Neural cell (in vitro differentiated cells): ENCODE data around the gene ANKRD60. TPM values are rescaled to one million over a fixed set of nuclear protein-coding genes. Genes with fewer than 3 reads are reported as not detected.

ENCODE experiments used
- H2AFZ ChIP-seq: fragments of 200-600, 300-800 bp; sonication (generic), shearing (Covaris generic); 2 replicates; pipeline ENCODE4 v1.6.0; 2014; ENCODE audit warnings: low read depth, mild to moderate bottlenecking, antibody characterized with exemption, low read length, moderate library complexity
- H3F3A ChIP-seq: fragments of 200-600 bp; shearing (Covaris generic); 2 replicates; pipeline ENCODE4 v1.6.1; 2016; ENCODE audit warnings: mild to moderate bottlenecking, moderate library complexity, mixed read lengths, antibody characterized with exemption, low read length; ENCODE audit not compliant: insufficient read depth, poor library complexity, severe bottlenecking
- H3K27ac ChIP-seq: fragments of 200-600, 300-800 bp; sonication (generic), shearing (Covaris generic); 2 replicates; pipeline ENCODE4 v1.5.1; 2014; ENCODE audit warnings: mild to moderate bottlenecking, low read length, moderate library complexity
- H3K27me3 ChIP-seq: fragments of 300-800, 200-600 bp; sonication (generic), shearing (Covaris generic); 2 replicates; pipeline ENCODE4 v1.6.0; 2014; ENCODE audit warnings: mild to moderate bottlenecking, low read depth, low read length, moderate library complexity; ENCODE audit not compliant: insufficient read depth
- H3K36me3 ChIP-seq: fragments of 300-800, 200-600 bp; sonication (generic), shearing (Covaris generic); 2 replicates; pipeline ENCODE4 v1.5.1; 2014; ENCODE audit warnings: mild to moderate bottlenecking, antibody characterized with exemption, low read length, moderate library complexity; ENCODE audit not compliant: insufficient read depth
- H3K4me2 ChIP-seq: fragments of 300-800, 200-600 bp; sonication (generic), shearing (Covaris generic); 2 replicates; pipeline ENCODE4 v1.6.0; 2014; ENCODE audit warnings: mild to moderate bottlenecking, low read length
- H3K4me3 ChIP-seq: fragments of 300-800, 200-600 bp; sonication (generic), shearing (Covaris generic); 2 replicates; pipeline ENCODE4 v1.5.1; 2014; ENCODE audit warnings: mild to moderate bottlenecking, low read length, moderate library complexity
- H3K79me2 ChIP-seq: fragments of 200-600 bp; shearing (Covaris generic); replicated peaks from 2 replicates; pipeline ENCODE4 v1.6.0; 2014; ENCODE audit warnings: mild to moderate bottlenecking, low read length, moderate library complexity; ENCODE audit not compliant: insufficient read depth
- H3K9ac ChIP-seq: fragments of 300-800, 200-600 bp; sonication (generic), shearing (Covaris generic); 2 replicates; pipeline ENCODE4 v1.6.1; 2016; ENCODE audit warnings: mild to moderate bottlenecking, low read length, mixed read lengths
- H3K9me2 ChIP-seq: fragments of 200-600 bp; shearing (Covaris generic); 2 replicates; pipeline ENCODE4 v1.6.1; 2016; ENCODE audit warnings: mild to moderate bottlenecking, low read length, mixed read lengths; ENCODE audit not compliant: insufficient read depth
- H3K9me3 ChIP-seq: fragments of 200-600, 300-800 bp; sonication (generic), shearing (Covaris generic); 2 replicates; pipeline ENCODE4 v1.6.1; 2016; ENCODE audit warnings: mild to moderate bottlenecking, mixed run types, low read length, moderate library complexity, mixed read lengths
- H4K20me1 ChIP-seq: fragments of 200-600 bp; shearing (Covaris generic); 2 replicates; pipeline ENCODE4 v1.6.1; 2016; ENCODE audit warnings: mild to moderate bottlenecking, mixed run types; ENCODE audit not compliant: insufficient read depth
- EP300 ChIP-seq: fragments of 450-650 bp; conservative IDR thresholded peaks from 2 replicates; pipeline ENCODE4 v1.6.1; 2014; ENCODE audit warnings: antibody characterized with exemption, mild to moderate bottlenecking, moderate library complexity; ENCODE audit not compliant: poor library complexity, severe bottlenecking
- EZH2 ChIP-seq: fragments of 200-600, 300-800 bp; shearing (Covaris generic), sonication (generic); IDR thresholded peaks from 2 replicates; pipeline ENCODE4 v1.6.1; 2014; ENCODE audit warnings: antibody characterized with exemption, low read length, borderline replicate concordance, mild to moderate bottlenecking; ENCODE audit not compliant: insufficient read depth, poor library complexity, severe bottlenecking
- MXI1 ChIP-seq: fragments of 450-650 bp; conservative IDR thresholded peaks from 2 replicates; pipeline ENCODE4 v1.6.1; 2014; ENCODE audit warnings: antibody characterized with exemption, mild to moderate bottlenecking; ENCODE audit not compliant: poor library complexity, severe bottlenecking
- POLR2AphosphoS5 ChIP-seq: IDR thresholded peaks from 2 replicates; pipeline ENCODE4 v1.6.1; 2012
- RAD21 ChIP-seq: fragments of 450-650 bp; conservative IDR thresholded peaks from 2 replicates; pipeline ENCODE4 v1.6.1; 2014; ENCODE audit warnings: antibody characterized with exemption, mild to moderate bottlenecking, moderate library complexity
- SMC3 ChIP-seq: fragments of 450-650 bp; conservative IDR thresholded peaks from 2 replicates; pipeline ENCODE4 v1.6.1; 2014; ENCODE audit warnings: antibody characterized with exemption, mild to moderate bottlenecking, moderate library complexity; ENCODE audit not compliant: poor library complexity
- TAF1 ChIP-seq: IDR thresholded peaks from 2 replicates; pipeline ENCODE4 v1.6.1; 2012; ENCODE audit warnings: low read depth
- polyA plus RNA-seq: library from polyadenylated mRNA; depleted of rRNA; stranded (reverse); fragments of >200 nt; gene quantifications from 2 replicates; pipeline ENCODE4 v1.2.3, GENCODE V29; 2014
- TF ChIP-seq, protein P1 (sequence below): fragments of 450-650 bp; IDR thresholded peaks from 2 replicates; pipeline ENCODE4 v1.5.1; 2014; ENCODE audit warnings: antibody characterized with exemption, mild to moderate bottlenecking, moderate library complexity; ENCODE audit not compliant: poor library complexity, severe bottlenecking
- TF ChIP-seq, protein P2 (sequence below): IDR thresholded peaks from 2 replicates; pipeline ENCODE4 v1.6.1; 2012; ENCODE audit warnings: borderline replicate concordance

ANKRD60 gene
- polyA plus RNA-seq, 1 donor from 2014 or later = not detected

DNA sequence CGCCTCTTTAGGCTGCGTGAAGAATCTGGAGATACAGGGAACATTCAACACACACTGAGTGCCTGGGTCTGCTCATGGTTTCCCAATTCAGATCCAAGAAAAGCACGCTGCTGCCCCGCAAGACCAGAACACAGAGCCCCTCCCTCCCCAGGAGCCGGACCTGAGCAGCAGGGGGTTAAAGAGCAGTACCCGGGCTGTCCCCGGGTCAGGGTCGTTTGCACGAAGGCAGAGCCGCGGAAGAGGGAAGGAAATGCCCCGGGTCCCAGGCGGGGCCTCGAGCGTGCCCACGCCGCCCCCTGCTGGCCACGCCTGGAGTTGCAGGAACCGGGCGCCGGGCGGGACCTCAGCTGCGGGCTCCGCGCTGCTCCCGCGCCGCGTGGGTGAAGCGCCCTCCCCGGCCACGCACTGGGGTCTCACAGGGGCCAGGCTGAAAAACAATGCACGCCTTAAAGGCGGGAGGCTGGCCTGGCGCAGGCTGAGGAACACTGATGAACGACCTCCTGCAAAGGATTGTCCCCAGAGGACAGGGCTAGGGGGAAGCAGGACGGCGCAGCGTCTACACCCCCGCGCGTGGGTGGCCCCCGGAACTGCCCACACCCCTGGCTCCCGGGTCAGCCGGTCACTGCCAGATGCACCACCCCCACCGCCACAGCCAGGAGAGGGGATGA, 48.9 kb downstream of the ANKRD60 start:
- Histone ChIP-seq H3K4me3 (peak overlapping the region; percentile 56), H3K9ac (peak overlapping the region; percentile 29), H3K27ac (no peak overlapping the region), H3F3A (no peaks in the 10 kb centered on the region), H3K9me2 (no peaks in the 10 kb centered on the region), H4K20me1 (no peaks in the 10 kb centered on the region), H2AFZ (no peak overlapping the region), H3K4me2 (no peak overlapping the region), H3K79me2 (no peaks in the 10 kb centered on the region), H3K27me3 (peaks cover 10% of the 10 kb centered on the region), H3K36me3 (no peaks in the 10 kb centered on the region), H3K9me3 (no peaks in the 10 kb centered on the region)
- TF ChIP-seq RAD21 (peak; percentile 97), SMC3 (peak; percentile 98), TAF1 (no peak), MXI1 (peak; percentile 43)
- TF ChIP-seq, protein P1, sequence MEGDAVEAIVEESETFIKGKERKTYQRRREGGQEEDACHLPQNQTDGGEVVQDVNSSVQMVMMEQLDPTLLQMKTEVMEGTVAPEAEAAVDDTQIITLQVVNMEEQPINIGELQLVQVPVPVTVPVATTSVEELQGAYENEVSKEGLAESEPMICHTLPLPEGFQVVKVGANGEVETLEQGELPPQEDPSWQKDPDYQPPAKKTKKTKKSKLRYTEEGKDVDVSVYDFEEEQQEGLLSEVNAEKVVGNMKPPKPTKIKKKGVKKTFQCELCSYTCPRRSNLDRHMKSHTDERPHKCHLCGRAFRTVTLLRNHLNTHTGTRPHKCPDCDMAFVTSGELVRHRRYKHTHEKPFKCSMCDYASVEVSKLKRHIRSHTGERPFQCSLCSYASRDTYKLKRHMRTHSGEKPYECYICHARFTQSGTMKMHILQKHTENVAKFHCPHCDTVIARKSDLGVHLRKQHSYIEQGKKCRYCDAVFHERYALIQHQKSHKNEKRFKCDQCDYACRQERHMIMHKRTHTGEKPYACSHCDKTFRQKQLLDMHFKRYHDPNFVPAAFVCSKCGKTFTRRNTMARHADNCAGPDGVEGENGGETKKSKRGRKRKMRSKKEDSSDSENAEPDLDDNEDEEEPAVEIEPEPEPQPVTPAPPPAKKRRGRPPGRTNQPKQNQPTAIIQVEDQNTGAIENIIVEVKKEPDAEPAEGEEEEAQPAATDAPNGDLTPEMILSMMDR = peak; percentile 97

DNA sequence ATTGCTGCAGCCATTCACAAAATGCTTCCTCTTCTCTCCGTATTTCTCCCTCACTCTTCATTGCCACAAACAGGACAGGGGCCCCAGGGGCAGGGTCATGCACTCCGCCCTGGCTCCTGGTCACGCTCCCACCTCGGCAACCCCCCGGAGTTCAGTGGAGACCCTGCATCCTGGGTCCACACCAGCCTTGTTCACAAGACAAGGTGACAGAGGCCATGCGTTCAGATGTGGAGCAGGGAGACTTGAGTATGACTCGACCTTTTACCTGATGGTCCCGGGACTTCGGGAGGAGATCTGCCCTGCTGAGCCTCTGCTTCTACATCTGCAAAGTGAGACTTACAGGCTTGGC, 49.4 kb downstream of the ANKRD60 start:
- H3K9ac ChIP-seq = no peak overlapping the region
- H3K4me3 ChIP-seq = peak overlapping the region; percentile 56
- H3K79me2 ChIP-seq = no peaks in the 10 kb centered on the region
- no peaks in the 10 kb centered on the region for H3F3A ChIP-seq
- H3K4me2 ChIP-seq = no peak overlapping the region
- H3K27me3 ChIP-seq = peaks cover 10% of the 10 kb centered on the region
- no peaks in the 10 kb centered on the region for H3K9me3 ChIP-seq
- H3K9me2 ChIP-seq = no peaks in the 10 kb centered on the region
- TF ChIP-seq MXI1 = no peak
- no peak overlapping the region for H3K27ac ChIP-seq
- H2AFZ ChIP-seq = no peak overlapping the region
- H3K36me3 ChIP-seq = no peaks in the 10 kb centered on the region
- H4K20me1 ChIP-seq = no peaks in the 10 kb centered on the region

DNA sequence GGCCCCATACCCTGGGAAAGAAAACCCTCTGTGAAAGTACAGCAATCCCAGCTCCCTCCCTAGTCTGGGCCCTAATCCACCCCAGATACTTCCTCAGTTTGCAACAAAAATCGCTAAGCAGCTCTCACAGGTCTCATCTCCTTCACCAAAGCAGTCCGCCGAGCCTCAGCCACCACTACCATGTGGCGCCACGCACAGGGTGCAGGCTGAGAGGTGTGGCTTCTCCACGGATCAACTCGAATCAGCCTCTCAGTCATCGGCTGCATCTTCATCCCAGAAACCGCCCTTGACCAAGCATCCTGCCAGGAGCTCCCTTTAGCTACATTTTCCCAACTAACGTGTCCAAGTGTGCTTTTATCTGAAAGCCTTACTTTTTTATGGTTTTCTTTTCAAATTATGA, 50.7 kb downstream of the ANKRD60 start:
- Histone ChIP-seq H2AFZ (no peak overlapping the region), H3F3A (no peaks in the 10 kb centered on the region), H3K4me3 (no peak overlapping the region), H3K9me2 (no peaks in the 10 kb centered on the region), H3K79me2 (no peaks in the 10 kb centered on the region), H3K27me3 (peaks cover 10% of the 10 kb centered on the region), H3K27ac (no peak overlapping the region), H3K36me3 (no peaks in the 10 kb centered on the region), H3K9me3 (no peaks in the 10 kb centered on the region), H4K20me1 (no peaks in the 10 kb centered on the region), H3K4me2 (no peak overlapping the region), H3K9ac (no peak overlapping the region)
- TF ChIP-seq, protein P2, sequence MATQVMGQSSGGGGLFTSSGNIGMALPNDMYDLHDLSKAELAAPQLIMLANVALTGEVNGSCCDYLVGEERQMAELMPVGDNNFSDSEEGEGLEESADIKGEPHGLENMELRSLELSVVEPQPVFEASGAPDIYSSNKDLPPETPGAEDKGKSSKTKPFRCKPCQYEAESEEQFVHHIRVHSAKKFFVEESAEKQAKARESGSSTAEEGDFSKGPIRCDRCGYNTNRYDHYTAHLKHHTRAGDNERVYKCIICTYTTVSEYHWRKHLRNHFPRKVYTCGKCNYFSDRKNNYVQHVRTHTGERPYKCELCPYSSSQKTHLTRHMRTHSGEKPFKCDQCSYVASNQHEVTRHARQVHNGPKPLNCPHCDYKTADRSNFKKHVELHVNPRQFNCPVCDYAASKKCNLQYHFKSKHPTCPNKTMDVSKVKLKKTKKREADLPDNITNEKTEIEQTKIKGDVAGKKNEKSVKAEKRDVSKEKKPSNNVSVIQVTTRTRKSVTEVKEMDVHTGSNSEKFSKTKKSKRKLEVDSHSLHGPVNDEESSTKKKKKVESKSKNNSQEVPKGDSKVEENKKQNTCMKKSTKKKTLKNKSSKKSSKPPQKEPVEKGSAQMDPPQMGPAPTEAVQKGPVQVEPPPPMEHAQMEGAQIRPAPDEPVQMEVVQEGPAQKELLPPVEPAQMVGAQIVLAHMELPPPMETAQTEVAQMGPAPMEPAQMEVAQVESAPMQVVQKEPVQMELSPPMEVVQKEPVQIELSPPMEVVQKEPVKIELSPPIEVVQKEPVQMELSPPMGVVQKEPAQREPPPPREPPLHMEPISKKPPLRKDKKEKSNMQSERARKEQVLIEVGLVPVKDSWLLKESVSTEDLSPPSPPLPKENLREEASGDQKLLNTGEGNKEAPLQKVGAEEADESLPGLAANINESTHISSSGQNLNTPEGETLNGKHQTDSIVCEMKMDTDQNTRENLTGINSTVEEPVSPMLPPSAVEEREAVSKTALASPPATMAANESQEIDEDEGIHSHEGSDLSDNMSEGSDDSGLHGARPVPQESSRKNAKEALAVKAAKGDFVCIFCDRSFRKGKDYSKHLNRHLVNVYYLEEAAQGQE = no peak
- no peak for TF ChIP-seq EZH2
- TF ChIP-seq EP300 = no peak
- TF ChIP-seq TAF1 = no peak
- TF ChIP-seq, protein P1 = no peak
- no peak for TF ChIP-seq RAD21
- TF ChIP-seq SMC3 = no peak
- TF ChIP-seq POLR2AphosphoS5 = no peak
- TF ChIP-seq MXI1 = no peak
